CD4-positive, CD25-positive, alpha-beta regulatory T cell (primary cell): ENCODE measurements around the gene PREP. TPM values are rescaled to one million over a fixed set of nuclear protein-coding genes. Genes with fewer than 3 reads are reported as not detected.

Source experiments
- ATAC-seq, 2 donors: fragments of 150-1000 bp; cut with Tn5 transposase; one replicate each; pipeline ENCODE4 v1.10.0; 2021; ENCODE audit warnings: low read depth in 2 of 2, moderate number of reproducible peaks in 2 of 2, moderate library complexity in 1 of 2
- DNase-seq, 3 donors: peaks; one replicate each; pipeline versions ENCODE4 v3.0.0 to v3.0.0-alpha.2; 2012 to 2022; ENCODE audit warnings: mixed read lengths in 1 of 3
- H3K27ac ChIP-seq: one replicate; pipeline ENCODE4 v1.7.0; 2013; ENCODE audit warnings: mild to moderate bottlenecking, low read length; ENCODE audit not compliant: insufficient read depth, poor library complexity, severe bottlenecking
- H3K27me3 ChIP-seq: one replicate; pipeline ENCODE4 v1.7.0; 2013; ENCODE audit warnings: low read length; ENCODE audit not compliant: control insufficient read depth, insufficient read depth
- H3K36me3 ChIP-seq: one replicate; pipeline ENCODE4 v1.7.0; 2013; ENCODE audit warnings: mild to moderate bottlenecking, low read length, moderate library complexity; ENCODE audit not compliant: control insufficient read depth, insufficient read depth
- H3K4me1 ChIP-seq: 2 replicates; pipeline ENCODE4 v1.7.0; 2013; ENCODE audit warnings: mild to moderate bottlenecking, low read length; ENCODE audit not compliant: insufficient read depth, control insufficient read depth, poor library complexity, severe bottlenecking
- H3K4me3 ChIP-seq: one replicate; pipeline ENCODE4 v1.7.0; 2013; ENCODE audit warnings: low read depth, mild to moderate bottlenecking, low read length, moderate library complexity
- H3K9me3 ChIP-seq, 2 experiments: 1 replicate in 1 of 2; 2 replicates in 1 of 2; pipeline ENCODE4 v1.7.0; 2013; ENCODE audit warnings: low read length in 2 of 2, mild to moderate bottlenecking in 1 of 2, moderate library complexity in 1 of 2; ENCODE audit not compliant: control insufficient read depth in 2 of 2
- H3K27ac Mint-ChIP-seq, 3 donors: one replicate each; pipeline ENCODE4 v1.8.0; 2020 to 2022; ENCODE audit warnings: mild to moderate bottlenecking in 3 of 3, mixed read lengths in 3 of 3, moderate library complexity in 2 of 3
- H3K27me3 Mint-ChIP-seq: one replicate; pipeline ENCODE4 v1.8.0; 2022; ENCODE audit warnings: mild to moderate bottlenecking, mixed read lengths
- H3K36me3 Mint-ChIP-seq: one replicate; pipeline ENCODE4 v1.8.0; 2020; ENCODE audit warnings: mixed read lengths
- H3K4me1 Mint-ChIP-seq, 4 donors: one replicate each; pipeline ENCODE4 v1.8.0; 2020 to 2022; ENCODE audit warnings: mixed read lengths in 4 of 4, mild to moderate bottlenecking in 1 of 4
- H3K4me3 Mint-ChIP-seq, 4 donors: one replicate each; pipeline ENCODE4 v1.8.0; 2020 to 2022; ENCODE audit warnings: mild to moderate bottlenecking in 4 of 4, mixed read lengths in 4 of 4, moderate library complexity in 3 of 4
- H3K9me3 Mint-ChIP-seq, 7 donors: one replicate each; pipeline ENCODE4 v1.8.0; 2020 to 2022; ENCODE audit warnings: mixed read lengths in 7 of 7, mild to moderate bottlenecking in 3 of 7, moderate library complexity in 2 of 7
- polyA plus RNA-seq, 4 donors: library from polyadenylated mRNA; unstranded; fragments of 300-500 nt; fragmentation: Illumina TruSeq; gene quantifications; one replicate each; pipeline ENCODE4 v1.2.3, GENCODE V29; 2021
- total RNA-seq: library from RNA; stranded (reverse); gene quantifications from one replicate; pipeline ENCODE4 v1.2.3, GENCODE V29; 2022

The PREP gene
- total and polyA plus RNA-seq, 5 donors from 2014 or later = 33.8 to 49.7 (median 41.8) TPM

DNA sequence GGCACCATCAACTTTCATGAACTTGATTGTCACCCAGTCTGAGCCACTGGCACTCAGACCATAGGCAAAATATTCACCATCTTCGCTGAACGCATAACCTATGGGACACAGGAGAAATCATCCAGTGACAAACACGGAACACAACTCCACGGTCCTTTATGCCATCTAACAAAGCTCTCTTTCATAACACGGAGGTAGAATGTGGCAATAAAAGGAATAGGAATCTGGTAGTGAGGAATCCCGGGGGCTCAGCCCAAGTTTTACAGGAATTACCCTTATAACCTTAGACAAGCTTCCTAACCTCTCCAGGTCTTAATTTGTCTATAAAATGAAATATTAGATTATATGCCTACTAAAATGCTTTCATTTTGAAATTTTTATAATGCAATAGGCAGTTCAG, 29.4 kb downstream of the PREP start:
- H3K4me3 Mint-ChIP-seq = no peak overlapping the region
- H3K27me3 ChIP-seq = no peaks in the 10 kb centered on the region
- ATAC-seq (no peak), DNase-seq (no peak)
- H3K4me3 ChIP-seq = no peak overlapping the region
- no peaks in the 10 kb centered on the region for H3K27me3 Mint-ChIP-seq
- H3K9me3 ChIP-seq = no peaks in the 10 kb centered on the region
- H3K36me3 Mint-ChIP-seq = peaks cover 41% of the 10 kb centered on the region
- H3K36me3 ChIP-seq = peaks cover 54% of the 10 kb centered on the region
- H3K4me1 Mint-ChIP-seq = peaks cover under 1 to 15% (median 6%) of the 10 kb centered on the region in 4 donors
- no peak overlapping the region for H3K27ac ChIP-seq
- no peak overlapping the region for H3K27ac Mint-ChIP-seq
- H3K9me3 Mint-ChIP-seq = no peaks in the 10 kb centered on the region
- no peaks in the 10 kb centered on the region for H3K4me1 ChIP-seq

DNA sequence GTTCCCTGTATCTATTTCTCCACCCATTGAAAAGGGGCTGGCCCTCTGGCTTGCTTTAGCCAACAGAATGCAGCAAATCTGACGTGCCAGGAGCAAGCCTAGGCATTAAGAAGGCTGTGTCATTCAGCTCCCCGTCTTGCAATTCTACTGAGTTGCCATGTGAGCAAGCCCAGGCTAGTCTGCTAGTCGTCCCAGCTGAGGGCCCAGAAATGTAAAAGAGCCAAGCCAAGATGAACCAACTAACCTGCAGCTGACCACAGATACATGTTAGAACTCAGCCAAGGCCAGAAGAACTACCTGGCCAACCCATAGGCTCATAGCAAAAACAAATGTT, 30.1 kb downstream of the PREP start:
- peaks cover 59% of the 10 kb centered on the region for H3K36me3 ChIP-seq
- Mint-ChIP-seq H3K4me3 (no peak overlapping the region), H3K27ac (no peak overlapping the region), H3K36me3 (peaks cover 47% of the 10 kb centered on the region), H3K9me3 (no peaks in the 10 kb centered on the region), H3K4me1 (peaks cover 0 to 15% (median 4%) of the 10 kb centered on the region in 4 donors), H3K27me3 (no peaks in the 10 kb centered on the region)
- no peak for DNase-seq
- ATAC-seq = no peak
- no peak overlapping the region for H3K4me3 ChIP-seq
- no peaks in the 10 kb centered on the region for H3K27me3 ChIP-seq
- H3K9me3 ChIP-seq = no peaks in the 10 kb centered on the region
- no peaks in the 10 kb centered on the region for H3K4me1 ChIP-seq
- no peak overlapping the region for H3K27ac ChIP-seq

DNA sequence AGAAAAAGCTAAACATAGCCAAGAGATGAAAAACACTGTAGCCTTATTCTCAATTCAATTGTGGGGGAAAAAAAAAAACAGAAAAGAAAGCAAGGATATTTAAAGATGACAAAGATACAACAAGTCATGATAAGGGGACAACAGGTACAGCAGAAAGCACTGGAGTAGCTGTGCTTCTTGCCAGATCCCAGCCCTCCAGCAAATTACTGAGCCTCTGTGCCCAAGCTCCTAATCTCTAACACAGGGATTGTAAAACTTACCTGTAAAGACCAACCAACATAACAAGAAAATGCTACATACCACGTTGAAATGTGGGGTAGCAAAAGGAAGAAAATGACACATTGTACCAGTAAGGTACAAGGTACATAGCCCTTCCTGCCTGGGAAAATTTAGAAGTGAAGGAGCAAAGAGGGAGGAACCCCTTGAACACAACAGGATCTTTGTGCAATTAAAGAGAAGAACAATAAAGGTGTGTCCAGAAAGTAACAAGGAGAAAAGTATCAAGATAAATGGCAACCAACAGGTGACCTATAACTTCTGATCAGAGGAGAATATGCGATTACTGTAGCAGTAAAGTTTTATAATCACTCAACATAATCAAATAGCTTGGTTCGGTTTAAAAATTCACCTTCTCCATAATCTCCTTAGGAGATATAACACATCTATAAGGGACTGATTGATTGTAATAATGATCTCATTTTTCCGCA, 30.6 kb downstream of the PREP start:
- Histone ChIP-seq H3K4me3 (no peak overlapping the region), H3K9me3 (no peaks in the 10 kb centered on the region), H3K4me1 (no peaks in the 10 kb centered on the region), H3K27ac (no peak overlapping the region), H3K27me3 (no peaks in the 10 kb centered on the region), H3K36me3 (peaks cover 58% of the 10 kb centered on the region)
- peaks cover 49% of the 10 kb centered on the region for H3K36me3 Mint-ChIP-seq
- no peaks in the 10 kb centered on the region for H3K27me3 Mint-ChIP-seq
- no peak overlapping the region for H3K4me3 Mint-ChIP-seq
- H3K9me3 Mint-ChIP-seq = no peaks in the 10 kb centered on the region
- DNase-seq (no peak), ATAC-seq (no peak)
- H3K27ac Mint-ChIP-seq = peak overlapping the region in 2 of 3 donors; percentile 11 to 38
- peaks cover 0 to 16% (median 4%) of the 10 kb centered on the region in 4 donors for H3K4me1 Mint-ChIP-seq

DNA sequence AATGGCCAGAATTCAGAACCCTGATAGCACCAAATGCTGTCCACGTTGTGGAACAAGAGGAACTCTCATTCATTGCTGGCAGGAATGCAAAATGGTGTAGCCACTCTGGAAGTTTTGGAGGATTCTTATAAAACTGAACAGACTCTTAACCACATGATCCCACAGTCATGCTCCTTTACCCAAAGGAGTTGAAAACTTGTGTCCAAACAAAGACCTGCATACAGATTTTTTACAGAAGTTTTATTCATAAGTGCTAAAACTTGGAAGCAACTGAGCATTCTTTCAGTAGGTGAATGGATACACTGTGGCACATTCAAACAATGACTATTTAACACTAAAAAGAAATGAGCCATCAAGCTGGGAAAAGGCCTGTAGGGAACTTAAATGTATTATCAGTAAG, 32.5 kb downstream of the PREP start:
- ATAC-seq = no peak
- DNase-seq = no peak
- H3K4me3 ChIP-seq = no peak overlapping the region
- H3K27ac ChIP-seq = no peak overlapping the region
- no peaks in the 10 kb centered on the region for H3K9me3 ChIP-seq
- Mint-ChIP-seq H3K27ac (no peak overlapping the region), H3K9me3 (no peaks in the 10 kb centered on the region), H3K4me3 (no peak overlapping the region), H3K4me1 (peaks cover 0 to 20% (median 7%) of the 10 kb centered on the region in 4 donors), H3K36me3 (peaks cover 66% of the 10 kb centered on the region), H3K27me3 (no peaks in the 10 kb centered on the region)
- no peaks in the 10 kb centered on the region for H3K4me1 ChIP-seq
- no peaks in the 10 kb centered on the region for H3K27me3 ChIP-seq
- H3K36me3 ChIP-seq = peaks cover 55% of the 10 kb centered on the region

DNA sequence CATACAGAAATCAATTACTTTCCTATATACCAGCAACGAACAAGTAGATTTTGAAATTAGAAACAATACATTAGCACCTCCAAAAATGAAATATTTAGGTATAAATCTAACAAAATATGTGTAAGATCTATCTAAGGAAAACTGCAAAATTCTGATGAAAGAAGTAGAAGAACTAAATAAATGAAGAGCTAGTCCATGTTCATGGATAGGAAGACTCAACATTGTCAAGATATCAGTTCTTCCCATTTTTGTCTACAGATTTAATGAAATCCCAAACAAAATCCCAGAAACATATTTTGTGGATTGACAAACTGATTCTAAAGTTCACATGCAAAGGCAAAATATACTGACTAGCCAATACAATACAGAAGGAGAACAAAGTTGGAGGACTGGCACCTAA, 33.7 kb downstream of the PREP start:
- no peaks in the 10 kb centered on the region for H3K27me3 Mint-ChIP-seq
- Histone ChIP-seq H3K9me3 (no peaks in the 10 kb centered on the region), H3K4me3 (no peak overlapping the region), H3K27me3 (no peaks in the 10 kb centered on the region), H3K4me1 (no peaks in the 10 kb centered on the region), H3K27ac (no peak overlapping the region), H3K36me3 (peaks cover 55% of the 10 kb centered on the region)
- H3K9me3 Mint-ChIP-seq = no peaks in the 10 kb centered on the region
- no peak for ATAC-seq
- H3K36me3 Mint-ChIP-seq = peaks cover 67% of the 10 kb centered on the region
- H3K4me3 Mint-ChIP-seq = no peak overlapping the region
- H3K27ac Mint-ChIP-seq = no peak overlapping the region
- H3K4me1 Mint-ChIP-seq = peaks cover 0 to 20% (median 7%) of the 10 kb centered on the region in 4 donors
- DNase-seq = no peak

DNA sequence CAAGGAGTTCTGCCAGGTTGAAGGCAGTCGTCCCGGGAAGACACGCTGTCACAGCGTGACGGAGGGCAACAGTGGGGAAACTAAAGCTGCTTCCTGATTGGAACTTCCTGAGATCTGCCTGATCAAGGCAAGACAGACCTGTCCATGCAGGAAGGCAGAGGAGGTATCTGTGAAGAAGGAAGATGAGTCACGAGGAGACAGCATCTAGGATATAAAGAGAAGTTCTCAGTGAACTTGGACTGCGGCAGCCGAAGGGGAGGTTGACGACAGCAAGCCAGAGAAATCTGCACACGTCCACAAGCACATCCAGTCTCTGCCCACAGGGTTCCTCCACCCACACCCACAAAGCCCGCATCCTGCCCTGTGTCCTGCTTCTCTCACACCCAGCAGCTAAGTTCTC, 38.6 kb downstream of the PREP start:
- H3K27ac Mint-ChIP-seq = no peak overlapping the region
- Histone ChIP-seq H3K36me3 (peaks cover 62% of the 10 kb centered on the region), H3K9me3 (no peaks in the 10 kb centered on the region), H3K4me1 (no peaks in the 10 kb centered on the region), H3K4me3 (no peak overlapping the region), H3K27me3 (no peaks in the 10 kb centered on the region), H3K27ac (no peak overlapping the region)
- DNase-seq = no peak
- H3K9me3 Mint-ChIP-seq = no peaks in the 10 kb centered on the region
- H3K27me3 Mint-ChIP-seq = no peaks in the 10 kb centered on the region
- no peak for ATAC-seq
- no peak overlapping the region for H3K4me3 Mint-ChIP-seq
- peaks cover 61% of the 10 kb centered on the region for H3K36me3 Mint-ChIP-seq
- H3K4me1 Mint-ChIP-seq = peaks cover 2 to 16% (median 5%) of the 10 kb centered on the region in 4 donors

DNA sequence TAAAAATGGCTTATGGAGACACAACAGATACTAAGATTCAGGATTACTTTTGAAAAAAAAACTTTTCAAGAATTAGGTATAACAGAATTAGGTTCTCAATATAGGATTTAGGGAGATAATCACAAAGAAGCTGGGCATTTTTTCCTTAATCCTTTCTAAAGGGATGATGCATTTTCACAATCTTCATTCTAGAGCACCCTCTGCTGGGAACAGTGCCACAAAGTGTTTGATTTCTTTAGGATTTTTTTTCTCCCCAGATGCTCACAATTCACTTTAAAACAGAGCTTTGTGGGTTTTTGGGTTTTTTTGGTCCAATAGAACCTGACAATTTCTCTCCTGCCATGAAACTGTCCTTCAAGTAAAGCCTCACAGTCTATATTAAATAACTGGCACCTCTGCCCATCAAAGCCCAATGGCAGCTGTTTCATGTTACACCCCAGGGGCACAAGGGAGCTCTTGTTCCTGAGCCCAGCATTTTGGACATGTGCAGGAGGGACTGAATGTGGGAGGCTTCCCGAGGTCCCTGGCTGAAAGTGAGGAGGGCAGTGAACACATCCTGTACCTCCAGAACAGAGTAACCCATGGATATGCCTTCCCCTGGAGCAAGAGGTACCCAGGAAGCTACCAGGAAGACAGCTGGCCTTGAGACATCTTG, 39.7 kb downstream of the PREP start:
- H3K36me3 Mint-ChIP-seq = peaks cover 60% of the 10 kb centered on the region

More for the DNA sequence above, 39.7 kb downstream of the PREP start:
- H3K4me3 ChIP-seq = no peak overlapping the region
- Mint-ChIP-seq H3K4me3 (no peak overlapping the region), H3K27me3 (no peaks in the 10 kb centered on the region), H3K27ac (no peak overlapping the region), H3K4me1 (peaks cover 2 to 16% (median 6%) of the 10 kb centered on the region in 4 donors), H3K9me3 (no peaks in the 10 kb centered on the region)
- peaks cover 60% of the 10 kb centered on the region for H3K36me3 ChIP-seq
- no peak overlapping the region for H3K27ac ChIP-seq
- DNase-seq (no peak), ATAC-seq (no peak)
- H3K9me3 ChIP-seq = no peaks in the 10 kb centered on the region
- H3K4me1 ChIP-seq = no peaks in the 10 kb centered on the region
- no peaks in the 10 kb centered on the region for H3K27me3 ChIP-seq
